Myocyte (in vitro differentiated cells): Measurements from ENCODE around the gene PRKN. TPM values are rescaled to one million over a fixed set of nuclear protein-coding genes. Genes with fewer than 3 reads are reported as not detected.

ENCODE experiments used
- DNase-seq: peaks from one replicate; pipeline ENCODE4 v3.0.0-alpha.2; 2012; ENCODE audit warnings: low read depth
- total RNA-seq: library from RNA; depleted of rRNA; stranded (reverse); fragments of >200 nt; gene quantifications from 2 replicates; pipeline ENCODE4 v1.2.3, GENCODE V29; 2014

PRKN gene
- total RNA-seq, 1 donor from 2014 or later = 8.9 TPM

DNA sequence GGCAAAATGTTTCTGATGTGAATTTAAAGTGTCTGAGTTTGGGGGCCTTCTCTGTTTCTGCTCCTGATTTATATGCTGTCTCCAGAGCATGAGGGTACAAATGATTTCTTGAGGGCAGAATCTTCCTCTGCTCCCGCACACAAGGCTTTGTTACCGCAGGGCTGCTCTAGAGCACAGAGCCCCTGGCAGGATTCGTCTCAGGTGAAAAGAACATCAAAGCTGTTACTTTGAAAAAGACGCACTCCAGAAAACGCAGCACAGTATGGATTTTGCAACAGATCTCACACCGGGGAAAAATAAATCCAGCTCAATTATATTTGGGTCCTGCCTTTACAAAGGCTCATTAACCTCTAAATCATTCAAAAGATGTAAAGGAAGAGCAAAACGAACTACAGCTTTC lies 577.3 kb downstream of the PRKN start:
- DNase-seq = no peak

DNA sequence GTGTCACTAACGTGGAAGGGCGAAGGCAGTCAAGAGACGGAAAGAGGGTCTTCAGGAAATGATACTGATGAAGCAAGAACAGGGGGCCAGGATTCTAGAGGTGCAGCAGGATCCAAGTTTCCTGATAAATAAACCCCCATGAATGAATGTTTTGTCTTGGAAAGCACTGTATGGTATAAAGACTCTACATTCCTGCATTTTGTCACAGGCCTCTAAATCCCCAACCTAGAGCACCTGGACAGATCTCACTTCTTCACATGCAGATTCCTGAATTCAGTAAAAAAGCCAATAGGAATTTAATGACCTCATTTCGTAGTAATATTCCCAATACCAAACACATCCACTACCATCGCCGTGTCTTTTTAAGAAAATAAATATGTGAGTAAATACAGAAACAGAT lies 577.8 kb downstream of the PRKN start:
- DNase-seq = no peak

DNA sequence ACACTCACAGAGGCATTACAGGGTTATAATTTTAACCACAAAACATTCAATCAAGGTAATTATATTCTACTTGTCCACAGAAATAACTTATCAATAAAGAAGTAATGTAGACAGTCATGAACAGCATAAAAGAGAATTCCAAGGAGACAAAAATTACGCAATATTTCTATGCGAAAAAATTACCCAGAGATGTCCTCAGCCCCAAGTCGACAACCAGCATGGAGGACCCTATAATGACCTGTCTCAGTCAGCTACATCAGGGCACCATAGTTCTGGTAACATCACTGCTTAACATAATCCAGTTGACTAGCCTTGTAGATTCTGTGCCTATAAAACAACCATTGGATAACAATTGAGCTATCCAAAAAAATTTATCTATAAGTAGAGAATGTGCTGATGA lies 579.8 kb downstream of the PRKN start:
- DNase-seq = no peak

- no peak for DNase-seq
Observed at GRCh38 chr6:162147281-162147680, 580.3 kb downstream of the PRKN start.

DNA sequence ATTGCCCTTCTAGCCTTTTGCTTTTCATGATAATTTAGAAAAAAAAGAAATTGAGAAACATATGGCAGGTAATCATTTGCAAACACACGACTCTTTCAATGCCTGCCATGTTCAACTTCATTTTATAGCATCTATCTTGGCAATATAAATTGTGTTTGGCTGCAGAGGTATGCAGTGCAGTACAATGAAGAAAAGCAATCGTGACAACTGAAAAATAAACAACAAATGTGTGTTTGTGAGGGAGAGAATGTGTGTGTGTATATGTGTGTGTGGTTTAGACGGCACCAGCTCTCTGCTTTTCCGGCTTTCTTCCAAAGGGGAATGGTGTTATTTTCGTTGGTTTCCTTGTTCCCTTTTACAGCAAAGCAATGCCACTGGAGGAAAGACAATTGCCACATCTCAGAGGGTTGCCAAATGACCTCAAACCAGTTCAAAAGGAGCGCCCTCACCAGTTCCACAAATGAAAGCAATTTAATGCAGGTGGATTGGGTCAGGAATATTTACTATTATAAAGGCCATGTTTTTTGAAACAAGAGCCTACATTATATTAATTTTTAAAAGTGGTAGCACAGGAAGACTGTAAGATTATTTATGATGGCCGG lies 587.2 kb downstream of the PRKN start:
- no peak for DNase-seq

DNA sequence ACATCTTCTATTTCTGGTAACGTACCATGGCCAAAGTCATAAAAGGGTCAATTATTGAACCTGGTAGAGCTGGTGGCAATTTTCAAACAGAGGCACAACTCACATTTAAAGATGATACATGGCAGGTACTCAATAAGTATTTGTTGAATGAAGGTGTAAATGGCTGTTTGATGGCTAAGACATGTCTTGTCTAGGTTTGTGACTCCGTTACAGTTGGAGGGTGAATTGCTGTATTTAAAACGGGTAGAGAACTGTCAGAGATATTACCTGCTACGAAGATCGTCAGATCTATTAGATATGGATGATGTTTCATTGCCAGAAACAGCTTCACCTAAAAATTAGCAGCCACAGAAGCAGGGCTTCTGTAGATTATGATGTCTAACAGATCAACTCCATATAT lies 601.9 kb downstream of the PRKN start:
- DNase-seq = no peak

GRCh38 chr6:162124710-162125435 lies 602.7 kb downstream of the PRKN start:
- DNase-seq = no peak

- peak; percentile 40 for DNase-seq
Observed at GRCh38 chr6:162123797-162124196, 603.8 kb downstream of the PRKN start.

DNA sequence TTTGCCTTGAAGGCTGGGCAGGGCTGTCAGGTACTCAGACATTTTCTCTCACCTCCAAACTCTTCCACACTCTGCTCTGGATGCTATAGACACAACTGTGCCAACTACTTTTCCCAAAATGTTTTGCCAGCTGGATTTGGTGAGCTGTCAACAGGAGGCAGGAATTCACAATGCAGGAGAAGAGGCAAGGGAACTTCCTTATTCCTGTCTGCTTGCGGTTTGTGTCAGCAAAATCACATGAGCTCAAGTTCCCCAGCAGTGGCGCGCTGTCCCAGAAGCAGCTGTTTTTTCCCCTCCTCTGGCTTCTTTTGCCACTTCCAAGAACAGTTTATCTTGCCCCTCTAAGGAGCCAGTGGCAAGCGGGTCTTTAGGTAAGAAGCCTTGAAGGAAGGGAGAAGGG lies 608.2 kb downstream of the PRKN start:
- DNase-seq = peak; percentile 88

DNA sequence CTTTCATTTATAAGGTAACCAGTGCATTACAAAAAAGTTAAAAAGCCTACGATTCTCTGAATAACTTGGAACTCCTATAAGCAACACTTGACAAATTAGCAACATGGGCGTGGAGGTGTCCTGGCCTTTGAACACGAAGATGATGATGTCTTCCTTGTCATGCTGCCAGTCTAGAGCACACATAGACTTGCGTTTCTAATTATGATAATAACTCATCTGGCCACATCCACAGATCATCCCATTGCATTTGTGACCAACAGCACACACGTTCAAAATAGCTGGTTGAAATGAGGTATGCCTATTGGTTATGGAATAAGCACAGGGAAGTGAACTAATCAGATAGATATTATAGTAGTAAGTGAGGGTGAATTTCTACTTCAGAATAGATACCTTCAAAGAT lies 608.9 kb downstream of the PRKN start:
- DNase-seq = peak; percentile 53

DNA sequence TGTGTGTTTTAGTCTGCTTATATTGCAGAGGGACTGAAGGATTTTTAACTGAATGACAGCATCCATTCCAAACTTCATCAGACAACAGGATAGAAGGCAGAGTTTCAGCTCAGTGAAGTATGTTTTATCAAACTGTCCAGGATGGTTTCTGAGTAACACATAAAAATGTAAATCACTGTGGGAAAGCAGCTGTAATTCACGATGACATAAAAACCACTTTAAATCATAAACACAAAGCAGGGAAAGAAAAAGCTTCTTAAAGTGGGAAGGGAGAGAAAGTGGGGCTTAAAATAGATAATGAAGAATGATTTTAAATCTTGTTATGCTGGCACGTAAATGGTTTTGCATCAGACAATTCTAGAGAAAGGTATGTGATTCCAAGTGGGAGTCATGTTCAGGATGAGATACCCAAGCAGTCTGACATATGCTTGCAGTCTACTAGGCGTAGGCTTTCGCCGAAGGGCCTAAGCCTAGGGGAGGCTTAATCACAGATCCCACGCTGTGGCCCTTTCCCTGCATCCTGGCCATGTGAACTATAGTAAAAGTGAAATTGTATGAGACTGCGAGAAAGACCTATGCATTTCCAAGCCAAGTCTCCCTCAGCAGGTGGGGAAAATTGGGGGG lies 610.6 kb downstream of the PRKN start:
- peak; percentile 14 for DNase-seq

GRCh38 chr6:162109480-162110050 lies 618.0 kb downstream of the PRKN start:
- DNase-seq = no peak

DNA sequence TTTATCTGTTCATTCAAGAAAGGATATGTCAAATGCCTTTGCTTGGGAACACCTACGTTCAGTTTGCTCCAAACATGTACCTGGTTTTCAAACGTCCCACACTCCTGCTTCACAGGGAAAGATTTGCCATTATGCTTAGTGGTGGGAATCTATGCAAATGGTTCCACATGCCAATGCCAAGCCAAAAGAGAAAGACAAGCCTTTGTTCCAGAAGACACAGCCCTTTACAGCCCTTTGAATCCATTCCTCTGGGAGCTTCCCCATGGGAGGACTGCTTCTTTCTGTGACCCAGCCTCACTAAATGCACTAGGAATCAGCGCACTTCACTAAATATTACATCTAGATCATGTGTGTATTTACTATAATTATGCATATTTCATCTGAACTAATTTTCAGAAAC lies 619.5 kb downstream of the PRKN start:
- no peak for DNase-seq

GRCh38 chr6:162100096-162100495 lies 627.5 kb downstream of the PRKN start:
- no peak for DNase-seq

GRCh38 chr6:162099685-162100084 lies 627.9 kb downstream of the PRKN start:
- DNase-seq = peak; percentile 54

DNA sequence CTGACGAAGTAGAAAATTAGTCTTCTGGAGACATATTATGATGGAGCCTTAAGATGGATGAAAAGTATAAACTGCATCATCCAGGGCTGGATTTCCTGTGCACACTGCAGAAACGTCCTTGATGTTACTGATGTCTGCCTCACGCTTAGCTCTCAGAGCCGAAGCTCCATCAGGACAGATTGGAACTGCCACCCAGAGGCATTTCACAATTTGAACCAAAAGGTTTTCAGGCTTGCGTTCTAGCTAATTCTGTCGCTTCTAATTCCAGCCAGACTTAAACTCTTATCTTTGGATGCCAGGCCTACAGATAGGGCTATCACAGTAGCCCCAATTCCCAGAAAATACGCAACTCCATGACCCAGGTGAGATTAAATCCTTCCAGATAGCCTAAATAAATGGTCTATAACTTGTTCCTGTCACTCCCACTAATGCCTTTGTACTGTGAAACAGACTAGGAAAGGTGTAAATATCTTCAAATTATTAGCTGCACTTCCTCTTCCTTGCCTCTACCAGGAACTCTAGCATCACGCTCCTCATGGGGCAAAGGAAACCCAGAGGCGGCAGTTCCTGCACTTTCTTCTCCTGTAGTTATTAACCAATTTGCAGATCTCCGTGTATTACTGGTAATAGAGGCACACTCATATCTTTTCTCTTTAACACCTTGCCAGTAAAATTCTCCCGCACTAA lies 634.6 kb downstream of the PRKN start:
- no peak for DNase-seq

DNA sequence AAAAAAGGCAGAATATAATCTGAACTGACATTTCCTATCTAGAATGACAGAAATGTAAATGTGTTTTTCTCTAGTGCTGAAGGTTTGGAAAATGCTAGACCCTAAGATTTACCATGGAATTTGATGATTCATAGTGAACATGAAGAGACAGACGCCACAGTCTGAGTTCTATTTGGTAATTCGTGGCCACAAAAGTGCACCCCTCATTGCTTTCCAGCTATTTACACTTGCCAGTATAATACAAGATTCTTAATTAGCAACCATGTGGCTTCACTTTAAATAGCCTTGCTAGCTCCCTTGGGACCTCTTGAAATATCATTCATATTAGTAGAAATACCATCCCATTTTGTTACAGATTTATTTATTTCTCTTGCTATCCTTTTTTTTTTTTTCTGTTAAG lies 636.8 kb downstream of the PRKN start:
- DNase-seq = peak; percentile 64

DNA sequence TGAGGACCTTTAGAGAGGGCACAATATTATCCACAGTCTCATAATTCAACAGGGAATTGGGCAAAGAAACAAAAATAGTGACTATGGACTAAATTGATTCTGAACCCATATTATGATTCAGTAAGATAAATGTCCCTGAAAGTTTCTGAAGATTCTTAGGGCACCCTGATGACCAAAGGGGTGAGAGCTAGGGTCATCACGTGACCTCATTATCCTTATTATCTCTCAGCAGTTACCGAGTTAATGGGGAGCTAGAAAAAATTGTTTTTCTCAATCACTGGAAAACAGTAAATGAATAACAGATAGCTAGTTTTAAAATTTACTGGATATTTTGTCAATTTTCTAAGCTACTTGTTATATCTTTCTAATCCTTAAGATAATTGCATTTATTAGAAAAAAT lies 639.5 kb downstream of the PRKN start:
- no peak for DNase-seq

GRCh38 chr6:162085561-162085960 lies 642.0 kb downstream of the PRKN start:
- DNase-seq = no peak

DNA sequence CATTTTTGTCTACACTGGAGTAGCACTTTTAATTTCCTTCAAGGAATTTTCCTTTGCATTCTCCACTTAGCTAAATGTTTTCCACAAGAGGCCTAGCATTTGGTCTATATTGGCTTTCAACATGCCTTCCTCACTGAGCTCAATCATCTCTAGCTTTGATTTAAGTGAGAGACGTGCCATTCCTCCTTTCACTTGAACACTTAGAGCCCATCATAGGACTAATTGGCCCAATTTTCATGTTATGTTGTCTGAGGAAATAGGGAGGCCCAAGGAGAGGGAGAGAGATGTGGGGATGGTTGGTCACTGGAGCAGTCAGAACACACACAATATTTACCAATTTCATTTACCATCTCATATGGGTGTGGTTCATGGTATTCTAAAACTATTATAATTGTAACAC lies 645.0 kb downstream of the PRKN start:
- no peak for DNase-seq

- DNase-seq = no peak
Observed at GRCh38 chr6:162078667-162079066, 648.9 kb downstream of the PRKN start.

GRCh38 chr6:162078126-162078525 lies 649.4 kb downstream of the PRKN start:
- DNase-seq = no peak
